HEK293 (cell line): Measurements from ENCODE around the gene CDHR4.
"Not testable (repeated sequence)": the region's sequence is repeated elsewhere in the genome, so short reads cannot be mapped to it uniquely, and the experiment has no call there.

ENCODE experiments used
- BCL11A ChIP-seq: fragments of 450-650 bp; formaldehyde crosslinking; IDR thresholded peaks from 2 replicates; pipeline ENCODE4 v1.5.1; 2016; ENCODE audit warnings: low read depth, missing biosample characterization, missing genetic modification characterization
- REST ChIP-seq: fragments of 450-650 bp; formaldehyde crosslinking; IDR thresholded peaks from 2 replicates; pipeline ENCODE4 v1.5.1; 2016; ENCODE audit warnings: missing biosample characterization, missing genetic modification characterization
- ZBTB26 ChIP-seq: fragments of 450-650 bp; formaldehyde crosslinking; optimal IDR thresholded peaks from 2 replicates; pipeline ENCODE3; 2016; ENCODE audit warnings: missing biosample characterization, mild to moderate bottlenecking, missing genetic modification characterization
- ZNF274 ChIP-seq, 2 experiments: fragments of 200-500 bp in 1 of 2; fragments of 450-650 bp in 1 of 2; sonication (Bioruptor generic) in 1 of 2; formaldehyde crosslinking in 1 of 2; IDR thresholded peaks; 2 replicates each; pipeline versions ENCODE4 v1.5.1 to v1.6.1; 2014 to 2016; ENCODE audit warnings: borderline replicate concordance in 1 of 2, inconsistent platforms in 1 of 2, low read length in 1 of 2, missing biosample characterization in 1 of 2, missing genetic modification characterization in 1 of 2
- ZNF626 ChIP-seq: fragments of 450-650 bp; sonication (Bioruptor Pico); formaldehyde crosslinking; IDR thresholded peaks from 2 replicates; pipeline ENCODE4 v1.5.1; 2018; ENCODE audit warnings: missing biosample characterization, missing genetic modification characterization, inconsistent platforms
- ZNF629 ChIP-seq: fragments of 450-650 bp; formaldehyde crosslinking; IDR thresholded peaks from 2 replicates; pipeline ENCODE4 v1.5.1; 2017; ENCODE audit warnings: missing biosample characterization, missing genetic modification characterization
- ZNF677 ChIP-seq: fragments of 450-650 bp; IDR thresholded peaks from 2 replicates; pipeline ENCODE4 v1.5.0; 2018; ENCODE audit warnings: missing biosample characterization, mild to moderate bottlenecking, missing genetic modification characterization, moderate library complexity
- ZNF837 ChIP-seq: fragments of 450-650 bp; formaldehyde crosslinking; IDR thresholded peaks from 2 replicates; pipeline ENCODE4 v1.5.1; 2016; ENCODE audit warnings: missing biosample characterization, missing genetic modification characterization
- TF ChIP-seq, protein P1 (sequence below): fragments of 450-650 bp; formaldehyde crosslinking; IDR thresholded peaks from 2 replicates; pipeline ENCODE4 v1.5.1; 2016; ENCODE audit warnings: missing biosample characterization, missing genetic modification characterization

GRCh38 chr3:49748874-49749273 is 50.8 kb downstream of the CDHR4 start:
- TF ChIP-seq ZNF677 (tag by site-specific recombination); BCL11A (tag by site-specific recombination); REST (tag by site-specific recombination); ZNF629; ZNF626 (tag by site-specific recombination); ZNF837 (tag by site-specific recombination); ZBTB26 (tag by site-specific recombination); ZNF274 (IDR thresholded peaks at IDR 0.05; ENCODE audit: low read length); ZNF274 (tag by site-specific recombination; IDR thresholded peaks at IDR 0.05; ENCODE audit: borderline replicate concordance): not testable (repeated sequence)
- TF ChIP-seq, protein P1, sequence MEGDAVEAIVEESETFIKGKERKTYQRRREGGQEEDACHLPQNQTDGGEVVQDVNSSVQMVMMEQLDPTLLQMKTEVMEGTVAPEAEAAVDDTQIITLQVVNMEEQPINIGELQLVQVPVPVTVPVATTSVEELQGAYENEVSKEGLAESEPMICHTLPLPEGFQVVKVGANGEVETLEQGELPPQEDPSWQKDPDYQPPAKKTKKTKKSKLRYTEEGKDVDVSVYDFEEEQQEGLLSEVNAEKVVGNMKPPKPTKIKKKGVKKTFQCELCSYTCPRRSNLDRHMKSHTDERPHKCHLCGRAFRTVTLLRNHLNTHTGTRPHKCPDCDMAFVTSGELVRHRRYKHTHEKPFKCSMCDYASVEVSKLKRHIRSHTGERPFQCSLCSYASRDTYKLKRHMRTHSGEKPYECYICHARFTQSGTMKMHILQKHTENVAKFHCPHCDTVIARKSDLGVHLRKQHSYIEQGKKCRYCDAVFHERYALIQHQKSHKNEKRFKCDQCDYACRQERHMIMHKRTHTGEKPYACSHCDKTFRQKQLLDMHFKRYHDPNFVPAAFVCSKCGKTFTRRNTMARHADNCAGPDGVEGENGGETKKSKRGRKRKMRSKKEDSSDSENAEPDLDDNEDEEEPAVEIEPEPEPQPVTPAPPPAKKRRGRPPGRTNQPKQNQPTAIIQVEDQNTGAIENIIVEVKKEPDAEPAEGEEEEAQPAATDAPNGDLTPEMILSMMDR (tag by site-specific recombination) = not testable (repeated sequence)
